Mononuclear cell (primary cell): ENCODE data around the gene MACROD1. TPM values are rescaled to one million over a fixed set of nuclear protein-coding genes. Genes with fewer than 3 reads are reported as not detected.

Experiments used
- H3K27me3 ChIP-seq: 2 replicates; pipeline ENCODE4 v1.6.0; 2011; ENCODE audit warnings: low read length, control low read depth; ENCODE audit not compliant: insufficient read depth
- H3K4me1 ChIP-seq: 2 replicates; pipeline ENCODE4 v1.5.1; 2011; ENCODE audit warnings: mild to moderate bottlenecking, low read length, control low read depth; ENCODE audit not compliant: insufficient read depth
- H3K4me3 ChIP-seq: 2 replicates; pipeline ENCODE4 v1.5.1; 2011; ENCODE audit warnings: mild to moderate bottlenecking, low read length, moderate library complexity
- H3K9me3 ChIP-seq: 2 replicates; pipeline ENCODE4 v1.5.1; 2011; ENCODE audit warnings: low read depth, mild to moderate bottlenecking, control low read depth, low read length
- total RNA-seq: library from RNA; depleted of rRNA; stranded (reverse); fragments of >200 nt; gene quantifications from one replicate; pipeline ENCODE4 v1.2.3, GENCODE V29; 2012

MACROD1 gene
- 4.0 TPM for total RNA-seq

- Histone ChIP-seq H3K9me3 (no peaks in the 10 kb centered on the region), H3K4me3 (peak within 1 kb of the TSS; percentile 54), H3K4me1 (peaks cover 14% of the 10 kb centered on the region), H3K27me3 (no peaks in the 10 kb centered on the region)
Observed at GRCh38 chr11:64165842-64166635, at the start of gene MACROD1. MACROD1 (minus strand) TSS chr11:64166113; CDS start chr11:64165994, 119 bp downstream.

- Histone ChIP-seq H3K4me1 (peaks cover 25% of the 10 kb centered on the region), H3K27me3 (no peaks in the 10 kb centered on the region), H3K9me3 (no peaks in the 10 kb centered on the region), H3K4me3 (no peak overlapping the region)
Observed at GRCh38 chr11:64211181-64211872, 45.4 kb upstream of the MACROD1 start.

GRCh38 chr11:64210301-64211020 lies 44.5 kb upstream of the MACROD1 start:
- Histone ChIP-seq H3K4me3 (no peak overlapping the region), H3K4me1 (peaks cover 34% of the 10 kb centered on the region), H3K9me3 (no peaks in the 10 kb centered on the region), H3K27me3 (no peaks in the 10 kb centered on the region)

GRCh38 chr11:64209563-64209843 lies 43.6 kb upstream of the MACROD1 start:
- no peaks in the 10 kb centered on the region for H3K27me3 ChIP-seq
- H3K4me1 ChIP-seq: peaks cover 43% of the 10 kb centered on the region
- no peaks in the 10 kb centered on the region for H3K9me3 ChIP-seq
- no peak overlapping the region for H3K4me3 ChIP-seq

GRCh38 chr11:64208796-64209562 lies 43.1 kb upstream of the MACROD1 start:
- Histone ChIP-seq H3K4me3 (no peak overlapping the region), H3K27me3 (no peaks in the 10 kb centered on the region), H3K9me3 (no peaks in the 10 kb centered on the region), H3K4me1 (peaks cover 49% of the 10 kb centered on the region)

GRCh38 chr11:64208086-64208795 lies 42.3 kb upstream of the MACROD1 start:
- Histone ChIP-seq H3K4me1 (peaks cover 49% of the 10 kb centered on the region), H3K27me3 (no peaks in the 10 kb centered on the region)

GRCh38 chr11:64207256-64208085 lies 41.6 kb upstream of the MACROD1 start:
- H3K4me3 ChIP-seq: peak overlapping the region; percentile 81
- peaks cover 49% of the 10 kb centered on the region for H3K4me1 ChIP-seq
- no peaks in the 10 kb centered on the region for H3K27me3 ChIP-seq

More at GRCh38 chr11:64208086-64208795, 42.3 kb upstream of the MACROD1 start:
- H3K9me3 ChIP-seq: no peaks in the 10 kb centered on the region
- H3K4me3 ChIP-seq: peak overlapping the region; percentile 81

GRCh38 chr11:64206457-64207255 lies 40.7 kb upstream of the MACROD1 start, which contains the start of gene FERMT3:
FERMT3 (plus strand) TSS chr11:64206721; CDS start chr11:64207365, 644 bp downstream.
- Histone ChIP-seq H3K4me3 (peak within 1 kb of the TSS; percentile 81), H3K9me3 (no peaks in the 10 kb centered on the region), H3K27me3 (no peaks in the 10 kb centered on the region), H3K4me1 (peaks cover 49% of the 10 kb centered on the region)

More at GRCh38 chr11:64207256-64208085, 41.6 kb upstream of the MACROD1 start:
- H3K9me3 ChIP-seq: no peaks in the 10 kb centered on the region

- Histone ChIP-seq H3K9me3 (no peaks in the 10 kb centered on the region), H3K27me3 (no peaks in the 10 kb centered on the region), H3K4me3 (no peak overlapping the region), H3K4me1 (peaks cover 43% of the 10 kb centered on the region)
Observed at GRCh38 chr11:64204464-64204989, 38.6 kb upstream of the MACROD1 start.

GRCh38 chr11:64204080-64204440 lies 38.1 kb upstream of the MACROD1 start:
- Histone ChIP-seq H3K4me1 (peaks cover 39% of the 10 kb centered on the region), H3K4me3 (no peak overlapping the region), H3K27me3 (no peaks in the 10 kb centered on the region), H3K9me3 (no peaks in the 10 kb centered on the region)

- H3K9me3 ChIP-seq: no peaks in the 10 kb centered on the region
- H3K4me1 ChIP-seq: peaks cover 34% of the 10 kb centered on the region
- no peak overlapping the region for H3K4me3 ChIP-seq
- H3K27me3 ChIP-seq: no peaks in the 10 kb centered on the region
Observed at GRCh38 chr11:64203421-64204079, 37.6 kb upstream of the MACROD1 start.

- no peak overlapping the region for H3K4me3 ChIP-seq
- no peaks in the 10 kb centered on the region for H3K27me3 ChIP-seq
- no peaks in the 10 kb centered on the region for H3K9me3 ChIP-seq
- peaks cover 31% of the 10 kb centered on the region for H3K4me1 ChIP-seq
Observed at GRCh38 chr11:64202992-64203391, 37.1 kb upstream of the MACROD1 start.
